ENCODE measurements around the gene KCNH1.

DNA sequence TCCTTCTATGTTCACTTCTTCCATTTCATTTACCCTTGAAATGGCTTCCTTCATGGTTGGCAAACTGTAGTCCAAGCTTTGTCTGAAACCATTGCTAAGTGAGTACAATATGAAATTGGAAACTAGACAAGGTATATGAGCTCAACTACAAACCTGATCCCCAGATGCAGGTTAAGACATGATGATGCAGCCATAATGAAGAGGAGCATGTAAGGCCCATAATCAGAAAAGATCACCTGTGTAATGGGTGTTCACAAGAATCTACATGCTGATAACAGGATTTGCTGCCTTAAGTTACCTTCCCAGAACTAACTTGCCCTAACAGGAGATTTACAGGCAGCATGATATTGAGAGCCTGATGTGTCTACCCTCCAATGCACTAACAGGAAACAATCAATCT is 153.9 kb downstream of the KCNH1 start:
- no peak for TF ChIP-seq REST (IDR thresholded peaks at IDR 0.05; ENCODE audit: unreplicated experiment)
- TF ChIP-seq EZH2 (IDR thresholded peaks at IDR 0.05; ENCODE audit: low read depth, unreplicated experiment), result no peak
- TF ChIP-seq POLR2AphosphoS5 (IDR thresholded peaks at IDR 0.05; ENCODE audit: low read depth), result no peak
- TF ChIP-seq, protein P1, sequence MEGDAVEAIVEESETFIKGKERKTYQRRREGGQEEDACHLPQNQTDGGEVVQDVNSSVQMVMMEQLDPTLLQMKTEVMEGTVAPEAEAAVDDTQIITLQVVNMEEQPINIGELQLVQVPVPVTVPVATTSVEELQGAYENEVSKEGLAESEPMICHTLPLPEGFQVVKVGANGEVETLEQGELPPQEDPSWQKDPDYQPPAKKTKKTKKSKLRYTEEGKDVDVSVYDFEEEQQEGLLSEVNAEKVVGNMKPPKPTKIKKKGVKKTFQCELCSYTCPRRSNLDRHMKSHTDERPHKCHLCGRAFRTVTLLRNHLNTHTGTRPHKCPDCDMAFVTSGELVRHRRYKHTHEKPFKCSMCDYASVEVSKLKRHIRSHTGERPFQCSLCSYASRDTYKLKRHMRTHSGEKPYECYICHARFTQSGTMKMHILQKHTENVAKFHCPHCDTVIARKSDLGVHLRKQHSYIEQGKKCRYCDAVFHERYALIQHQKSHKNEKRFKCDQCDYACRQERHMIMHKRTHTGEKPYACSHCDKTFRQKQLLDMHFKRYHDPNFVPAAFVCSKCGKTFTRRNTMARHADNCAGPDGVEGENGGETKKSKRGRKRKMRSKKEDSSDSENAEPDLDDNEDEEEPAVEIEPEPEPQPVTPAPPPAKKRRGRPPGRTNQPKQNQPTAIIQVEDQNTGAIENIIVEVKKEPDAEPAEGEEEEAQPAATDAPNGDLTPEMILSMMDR (conservative IDR thresholded peaks at IDR 0.05; ENCODE audit: low read depth in 2 of 2), result no peak
- no peak for TF ChIP-seq EZH2phosphoT487 (IDR thresholded peaks at IDR 0.05; ENCODE audit: unreplicated experiment)
- no peak for TF ChIP-seq CREB1 (CRISPR knock-in tag; IDR thresholded peaks at IDR 0.05; ENCODE audit: low read depth)

Measured in GM23338 (cell line).